Glomerular visceral epithelial cell (primary cell): ENCODE measurements around the gene DPM2.

Experiments
- DNase-seq: peaks from one replicate; pipeline ENCODE4 v3.0.0-alpha.2; 2016; ENCODE audit errors: extremely low spot score

Gene DPM2

GRCh38 chr9:127955294-127956015, 17.8 kb upstream of the DPM2 start:
- DNase-seq, result peak; percentile 72

GRCh38 chr9:127954831-127955293, 17.2 kb upstream of the DPM2 start:
- DNase-seq, result no peak

- DNase-seq, result no peak
Observed at GRCh38 chr9:127953768-127954505, 16.3 kb upstream of the DPM2 start.

GRCh38 chr9:127953154-127953553, 15.5 kb upstream of the DPM2 start:
- DNase-seq, result no peak

GRCh38 chr9:127950513-127951289, 13.0 kb upstream of the DPM2 start:
- no peak for DNase-seq

- no peak for DNase-seq
Observed at GRCh38 chr9:127949827-127950512, 12.3 kb upstream of the DPM2 start.

- no peak for DNase-seq
Observed at GRCh38 chr9:127947841-127948710, 10.4 kb upstream of the DPM2 start.

GRCh38 chr9:127946728-127947127, 9.1 kb upstream of the DPM2 start:
- no peak for DNase-seq

GRCh38 chr9:127945942-127946341, 8.3 kb upstream of the DPM2 start:
- no peak for DNase-seq

- no peak for DNase-seq
Observed at GRCh38 chr9:127945338-127945737, 7.7 kb upstream of the DPM2 start.

GRCh38 chr9:127944586-127945218, 7.0 kb upstream of the DPM2 start:
- DNase-seq, result no peak

GRCh38 chr9:127943731-127944144, 6.1 kb upstream of the DPM2 start:
- DNase-seq, result peak; percentile 54

- no peak for DNase-seq
Observed at GRCh38 chr9:127943011-127943662, 5.5 kb upstream of the DPM2 start.

GRCh38 chr9:127942216-127943010, 4.8 kb upstream of the DPM2 start:
- DNase-seq, result peak; percentile 65

- DNase-seq, result no peak
Observed at GRCh38 chr9:127941961-127942215, 4.2 kb upstream of the DPM2 start.

- DNase-seq, result no peak
Observed at GRCh38 chr9:127941062-127941960, 3.7 kb upstream of the DPM2 start.

GRCh38 chr9:127940593-127940992, 2.9 kb upstream of the DPM2 start:
- no peak for DNase-seq

- no peak for DNase-seq
Observed at GRCh38 chr9:127938298-127938690, 640 bp upstream of the DPM2 start.
